SK-N-SH (cell line): Measurements from ENCODE around the gene MICAL2. TPM values are rescaled to one million over a fixed set of nuclear protein-coding genes. Genes with fewer than 3 reads are reported as not detected.
A peak's percentile ranks its signal among the peaks of the same experiment; 100 is the strongest.

Source experiments
- CTCF ChIA-PET: fragments of 300-600, 350-600 bp; formaldehyde crosslinking; extraction: SDS; loops from one replicate; lab custom pipeline; 2021; lab: Yijun Ruan, JAX
- POLR2A ChIA-PET: fragments of 350-600 bp; sonication (Branson Sonifier 250); formaldehyde crosslinking; extraction: SDS; loops from one replicate; lab custom pipeline; 2020; ENCODE audit warnings: antibody characterized with exemption, inconsistent platforms; lab: Yijun Ruan, JAX
- DNase-seq: peaks from one replicate; pipeline ENCODE4 v3.0.0; 2012
- H2AFZ ChIP-seq: fragments of 200-600 bp; sonication (generic); 2 replicates; pipeline ENCODE4 v1.8.1; 2016; ENCODE audit warnings: antibody characterized with exemption, mild to moderate bottlenecking, low read depth
- H3F3A ChIP-seq: fragments of 200-600 bp; sonication (generic); replicated peaks from 2 replicates; pipeline ENCODE3; 2016; ENCODE audit warnings: antibody characterized with exemption, mild to moderate bottlenecking; ENCODE audit not compliant: insufficient read depth
- H3K27ac ChIP-seq, 2 experiments: fragments of 200-500 bp in 1 of 2; fragments of 200-600 bp in 1 of 2; sonication (Bioruptor generic) in 1 of 2; sonication (generic), shearing (Covaris generic) in 1 of 2; 2 replicates each; pipeline versions ENCODE4 v1.5.1 to v1.6.1; 2014 to 2016; ENCODE audit warnings: low read depth in 2 of 2, inconsistent platforms in 1 of 2, low read length in 1 of 2, mild to moderate bottlenecking in 1 of 2, mixed read lengths in 1 of 2
- H3K27me3 ChIP-seq: fragments of 200-600 bp; sonication (generic), shearing (Covaris generic); 2 replicates; pipeline ENCODE4 v1.6.1; 2016; ENCODE audit warnings: mixed run types; ENCODE audit not compliant: insufficient read depth
- H3K36me3 ChIP-seq, 2 experiments: fragments of 200-500 bp in 1 of 2; fragments of 200-600 bp in 1 of 2; sonication (Bioruptor generic) in 1 of 2; sonication (generic) in 1 of 2; replicated peaks in 1 of 2; 2 replicates each; pipeline versions ENCODE3 to v1.5.1; 2014 to 2016; ENCODE audit warnings: low read length in 1 of 2, mild to moderate bottlenecking in 1 of 2; ENCODE audit not compliant: insufficient read depth in 2 of 2, control insufficient read depth in 1 of 2
- H3K4me1 ChIP-seq, 2 experiments: fragments of 200-500 bp in 1 of 2; fragments of 200-600 bp in 1 of 2; sonication (Bioruptor generic) in 1 of 2; sonication (generic), shearing (Covaris generic) in 1 of 2; 2 replicates each; pipeline versions ENCODE4 v1.5.1 to v1.6.1; 2014 to 2016; ENCODE audit warnings: low read depth in 1 of 2, low read length in 1 of 2, mixed run types in 1 of 2; ENCODE audit not compliant: insufficient read depth in 2 of 2, control insufficient read depth in 1 of 2
- H3K4me2 ChIP-seq: fragments of 200-600 bp; sonication (generic), shearing (Covaris generic); 2 replicates; pipeline ENCODE4 v1.6.1; 2017; ENCODE audit warnings: mixed run types
- H3K4me3 ChIP-seq, 2 experiments: fragments of 200-500 bp in 1 of 2; fragments of 200-600 bp in 1 of 2; sonication (Bioruptor generic) in 1 of 2; sonication (generic), shearing (Covaris generic) in 1 of 2; 2 replicates each; pipeline versions ENCODE4 v1.5.1 to v1.8.1; 2014 to 2016; ENCODE audit warnings: low read depth in 2 of 2, inconsistent platforms in 1 of 2, low read length in 1 of 2, mild to moderate bottlenecking in 1 of 2, mixed read lengths in 1 of 2, moderate library complexity in 1 of 2
- H3K79me2 ChIP-seq: fragments of 200-600 bp; sonication (generic); 2 replicates; pipeline ENCODE4 v1.8.1; 2017; ENCODE audit warnings: mild to moderate bottlenecking; ENCODE audit not compliant: insufficient read depth
- H3K9ac ChIP-seq: fragments of 200-600 bp; sonication (generic); 2 replicates; pipeline ENCODE4 v1.6.1; 2017; ENCODE audit warnings: mixed run types
- H3K9me2 ChIP-seq: fragments of 200-600 bp; sonication (generic); 2 replicates; pipeline ENCODE4 v1.6.1; 2017; ENCODE audit warnings: mixed run types
- H3K9me3 ChIP-seq: fragments of 200-600 bp; sonication (generic); 2 replicates; pipeline ENCODE4 v1.6.1; 2017; ENCODE audit warnings: mixed run types, mild to moderate bottlenecking, moderate library complexity
- H4K20me1 ChIP-seq: fragments of 200-600 bp; sonication (generic); 2 replicates; pipeline ENCODE4 v1.6.1; 2017; ENCODE audit warnings: mild to moderate bottlenecking, mixed run types; ENCODE audit not compliant: insufficient read depth
- CHD2 ChIP-seq: fragments of 150-350 bp; IDR thresholded peaks from 2 replicates; pipeline ENCODE4 v1.6.1; 2018; ENCODE audit warnings: low read length; ENCODE audit not compliant: partially characterized antibody
- EP300 ChIP-seq, 2 experiments: IDR thresholded peaks; 2 replicates each; pipeline versions ENCODE4 v1.4.0 to v1.6.1; 2012; ENCODE audit warnings: borderline replicate concordance in 1 of 2, low read depth in 1 of 2, low read length in 1 of 2
- JUND ChIP-seq: IDR thresholded peaks from 2 replicates; pipeline ENCODE4 v1.4.0; 2012
- MEF2A ChIP-seq: IDR thresholded peaks from 2 replicates; pipeline ENCODE4 v1.4.0; 2012; ENCODE audit warnings: low read depth, borderline replicate concordance
- NFIC ChIP-seq: IDR thresholded peaks from 2 replicates; pipeline ENCODE4 v1.4.0; 2012; ENCODE audit warnings: borderline replicate concordance
- NRF1 ChIP-seq: IDR thresholded peaks from 2 replicates; pipeline ENCODE4 v1.6.1; 2012; ENCODE audit warnings: low read depth, mild to moderate bottlenecking, low read length
- POLR2AphosphoS5 ChIP-seq: IDR thresholded peaks from 2 replicates; pipeline ENCODE4 v1.6.1; 2012; ENCODE audit warnings: low read depth, low read length
- RXRA ChIP-seq: IDR thresholded peaks from 2 replicates; pipeline ENCODE4 v1.4.0; 2012; ENCODE audit warnings: low read depth, mild to moderate bottlenecking, borderline replicate concordance
- SMC3 ChIP-seq: IDR thresholded peaks from 2 replicates; pipeline ENCODE4 v1.6.1; 2012; ENCODE audit warnings: low read depth, low read length, improper control_type of control experiment
- TCF12 ChIP-seq: IDR thresholded peaks from 2 replicates; pipeline ENCODE4 v1.4.0; 2012
- YY1 ChIP-seq: IDR thresholded peaks from 2 replicates; pipeline ENCODE4 v1.4.0; 2012; ENCODE audit warnings: low read depth, mild to moderate bottlenecking
- WGBS: methylation state at CpG from one replicate; pipeline ENCODE4 v1.1.6; 2017; ENCODE audit warnings: low lambda C conversion rate; 5-methylcytosine and 5-hydroxymethylcytosine counted together
- polyA plus RNA-seq, 3 experiments: library from polyadenylated mRNA; depleted of rRNA; stranded (reverse); fragments of >200 nt; gene quantifications; 2 replicates each; pipeline ENCODE4 v1.2.3, GENCODE V29; 2012
- TF ChIP-seq, protein P1 (sequence below): fragments of 200-600 bp; sonication (generic); IDR thresholded peaks from 2 replicates; pipeline ENCODE4 v1.6.1; 2017; ENCODE audit warnings: antibody characterized with exemption, mild to moderate bottlenecking, moderate library complexity
- TF ChIP-seq, protein P2 (sequence below): IDR thresholded peaks from 2 replicates; pipeline ENCODE4 v1.4.0; 2012; ENCODE audit warnings: low read depth
- TF ChIP-seq, protein P3 (sequence below): IDR thresholded peaks from 2 replicates; pipeline ENCODE4 v1.4.0; 2012; ENCODE audit warnings: low read depth, borderline replicate concordance

Gene MICAL2
- polyA plus RNA-seq, 1 of the 3 experiments (the other 2 are of a cell fraction) = 54.6 TPM

DNA sequence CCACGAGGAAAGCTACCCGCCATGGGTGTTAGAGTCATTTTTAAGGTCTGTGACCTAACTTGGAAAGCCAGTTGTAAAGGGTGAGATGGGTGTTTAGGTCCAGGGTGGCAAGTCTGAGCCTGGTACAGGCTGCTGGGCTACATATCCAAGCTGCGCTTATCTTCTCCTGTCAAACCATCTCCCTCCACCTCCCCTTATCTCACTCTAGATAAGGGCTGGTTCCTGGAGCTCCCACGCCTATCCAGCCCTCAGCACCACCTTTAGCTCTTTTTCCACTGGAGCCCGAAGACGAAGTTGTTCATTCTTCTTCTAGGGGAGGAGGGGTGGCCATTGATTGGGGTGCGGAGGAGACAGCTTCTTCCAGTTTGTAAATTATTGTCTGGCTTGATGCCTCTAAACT is 48.5 kb downstream of the MICAL2 start:
- Histone ChIP-seq H3K36me3 (peaks cover 15 to 26% of the 10 kb centered on the region in 2 experiments), H3K27me3 (no peaks in the 10 kb centered on the region), H3K4me2 (peak overlapping the region; percentile 60), H3K4me1 (peaks cover 2 to 70% of the 10 kb centered on the region in 2 experiments; a peak in 3 of 4 replicates), H3K9me3 (no peaks in the 10 kb centered on the region), H3K27ac (peak overlapping the region in 1 of 2 experiments; percentile 99; a peak in 2 of 4 replicates), H3K9me2 (no peaks in the 10 kb centered on the region), H3K79me2 (peaks cover 91% of the 10 kb centered on the region), H3K9ac (peak overlapping the region; percentile 77), H4K20me1 (no peaks in the 10 kb centered on the region), H3K4me3 (no peak overlapping the region), H2AFZ (no peak overlapping the region), H3F3A (peaks cover 85% of the 10 kb centered on the region)
- no peak for DNase-seq
- WGBS = 91% methylated on average over 7 of the region's 7 CpGs
- TF ChIP-seq RXRA (no peak), TCF12 (no peak), CHD2 (no peak), YY1 (no peak), EP300 (IDR thresholded peaks at IDR 0.05; ENCODE audit: borderline replicate concordance in 1 of 2, low read depth in 1 of 2, low read length in 1 of 2) (no peak), NRF1 (no peak), MEF2A (no peak), JUND (no peak), POLR2AphosphoS5 (no peak), SMC3 (no peak), NFIC (no peak)
- TF ChIP-seq, protein P1, sequence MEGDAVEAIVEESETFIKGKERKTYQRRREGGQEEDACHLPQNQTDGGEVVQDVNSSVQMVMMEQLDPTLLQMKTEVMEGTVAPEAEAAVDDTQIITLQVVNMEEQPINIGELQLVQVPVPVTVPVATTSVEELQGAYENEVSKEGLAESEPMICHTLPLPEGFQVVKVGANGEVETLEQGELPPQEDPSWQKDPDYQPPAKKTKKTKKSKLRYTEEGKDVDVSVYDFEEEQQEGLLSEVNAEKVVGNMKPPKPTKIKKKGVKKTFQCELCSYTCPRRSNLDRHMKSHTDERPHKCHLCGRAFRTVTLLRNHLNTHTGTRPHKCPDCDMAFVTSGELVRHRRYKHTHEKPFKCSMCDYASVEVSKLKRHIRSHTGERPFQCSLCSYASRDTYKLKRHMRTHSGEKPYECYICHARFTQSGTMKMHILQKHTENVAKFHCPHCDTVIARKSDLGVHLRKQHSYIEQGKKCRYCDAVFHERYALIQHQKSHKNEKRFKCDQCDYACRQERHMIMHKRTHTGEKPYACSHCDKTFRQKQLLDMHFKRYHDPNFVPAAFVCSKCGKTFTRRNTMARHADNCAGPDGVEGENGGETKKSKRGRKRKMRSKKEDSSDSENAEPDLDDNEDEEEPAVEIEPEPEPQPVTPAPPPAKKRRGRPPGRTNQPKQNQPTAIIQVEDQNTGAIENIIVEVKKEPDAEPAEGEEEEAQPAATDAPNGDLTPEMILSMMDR = no peak
- TF ChIP-seq, protein P2, sequence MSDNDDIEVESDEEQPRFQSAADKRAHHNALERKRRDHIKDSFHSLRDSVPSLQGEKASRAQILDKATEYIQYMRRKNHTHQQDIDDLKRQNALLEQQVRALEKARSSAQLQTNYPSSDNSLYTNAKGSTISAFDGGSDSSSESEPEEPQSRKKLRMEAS = no peak
- TF ChIP-seq, protein P3, sequence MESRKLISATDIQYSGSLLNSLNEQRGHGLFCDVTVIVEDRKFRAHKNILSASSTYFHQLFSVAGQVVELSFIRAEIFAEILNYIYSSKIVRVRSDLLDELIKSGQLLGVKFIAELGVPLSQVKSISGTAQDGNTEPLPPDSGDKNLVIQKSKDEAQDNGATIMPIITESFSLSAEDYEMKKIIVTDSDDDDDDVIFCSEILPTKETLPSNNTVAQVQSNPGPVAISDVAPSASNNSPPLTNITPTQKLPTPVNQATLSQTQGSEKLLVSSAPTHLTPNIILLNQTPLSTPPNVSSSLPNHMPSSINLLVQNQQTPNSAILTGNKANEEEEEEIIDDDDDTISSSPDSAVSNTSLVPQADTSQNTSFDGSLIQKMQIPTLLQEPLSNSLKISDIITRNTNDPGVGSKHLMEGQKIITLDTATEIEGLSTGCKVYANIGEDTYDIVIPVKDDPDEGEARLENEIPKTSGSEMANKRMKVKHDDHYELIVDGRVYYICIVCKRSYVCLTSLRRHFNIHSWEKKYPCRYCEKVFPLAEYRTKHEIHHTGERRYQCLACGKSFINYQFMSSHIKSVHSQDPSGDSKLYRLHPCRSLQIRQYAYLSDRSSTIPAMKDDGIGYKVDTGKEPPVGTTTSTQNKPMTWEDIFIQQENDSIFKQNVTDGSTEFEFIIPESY = no peak
- ChIA-PET POLR2A (no interaction called here), CTCF (interaction anchor here (0.8 to 1.6 kb wide), 2 partner anchors 38 to 115 kb away, joined by 3 to 4 read pairs; no protein-coding TSS in a partner anchor)
